NB4 (cell line): ENCODE measurements around the gene BMF.

ENCODE experiments used
- CTCF ChIP-seq: IDR thresholded peaks from one replicate; pipeline ENCODE4 v1.5.1; 2012; ENCODE audit warnings: low read depth, low read length
- MYC ChIP-seq: IDR thresholded peaks from 2 replicates; pipeline ENCODE4 v1.6.1; 2011; ENCODE audit warnings: low read depth, low read length

DNA sequence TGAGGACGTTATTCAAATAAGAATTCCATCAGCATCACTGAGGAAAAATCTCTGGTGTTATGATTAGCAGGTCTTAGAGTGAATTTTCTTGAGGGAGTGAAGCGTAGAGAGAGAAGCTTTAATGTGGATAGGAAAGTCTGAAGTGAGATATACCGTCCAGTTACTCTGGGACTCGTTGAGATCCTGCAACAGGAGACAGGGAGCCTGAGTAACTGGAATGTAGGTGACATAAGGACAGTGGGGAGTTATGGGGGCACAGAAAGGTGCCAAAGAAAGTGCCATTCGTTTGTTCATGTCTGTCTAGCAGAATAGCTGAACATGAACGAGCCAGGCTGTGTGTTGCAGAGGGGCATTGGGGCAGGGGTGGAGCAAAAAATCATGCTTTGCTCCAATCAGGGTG lies 42.8 kb upstream of the BMF start:
- TF ChIP-seq CTCF = no peak
- no peak for TF ChIP-seq MYC
